ENCODE data around the gene IFIH1.

The IFIH1 gene

DNA sequence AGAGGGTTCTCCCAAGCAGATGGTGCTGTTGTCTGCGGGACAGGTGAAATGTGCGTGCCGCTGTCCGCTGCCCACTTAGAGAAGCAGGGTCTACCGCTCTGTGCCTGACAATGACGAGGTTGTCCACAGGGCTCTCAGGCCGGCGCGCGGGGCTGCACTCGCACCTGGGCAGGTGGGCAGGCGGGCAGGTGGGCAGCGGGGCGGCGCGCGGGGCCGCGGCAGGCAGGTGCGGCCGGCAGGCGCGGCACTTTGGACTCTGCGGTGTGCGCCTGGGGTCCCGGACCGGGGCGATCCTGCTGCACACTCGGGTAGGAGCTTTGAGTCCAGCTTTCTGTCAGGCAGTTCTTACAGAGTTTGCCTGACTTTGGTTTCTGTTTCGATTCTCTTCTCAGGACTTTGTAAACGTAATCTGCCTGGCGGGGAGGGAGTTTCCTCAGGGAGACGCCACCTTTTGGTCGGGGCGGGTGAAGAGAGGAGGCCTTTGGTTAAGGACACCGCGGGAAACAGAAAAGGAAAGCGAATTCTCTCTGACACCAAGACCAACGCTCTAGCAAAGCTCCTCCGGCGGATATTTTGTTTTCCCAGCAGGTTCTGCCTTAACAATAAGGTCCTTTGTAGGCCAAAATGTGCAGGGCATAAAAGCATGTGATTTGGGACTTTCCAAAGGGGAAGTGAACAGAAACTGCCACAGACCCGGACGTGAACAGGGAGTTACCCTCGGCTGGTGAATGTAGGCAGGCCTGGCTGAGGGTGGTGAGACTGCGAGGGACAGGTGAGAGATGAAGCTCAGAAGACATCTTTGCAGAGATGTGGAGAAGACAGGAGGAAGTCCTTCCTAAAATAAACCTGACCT is at the start of gene IFIH1:
Gene IFIH1 (minus strand): TSS at position 357 of the 853 bp plus-strand sequence. CDS start 377 bp downstream, outside the sequence.
- DNase-seq, result peak; percentile 46 to 70

DNA sequence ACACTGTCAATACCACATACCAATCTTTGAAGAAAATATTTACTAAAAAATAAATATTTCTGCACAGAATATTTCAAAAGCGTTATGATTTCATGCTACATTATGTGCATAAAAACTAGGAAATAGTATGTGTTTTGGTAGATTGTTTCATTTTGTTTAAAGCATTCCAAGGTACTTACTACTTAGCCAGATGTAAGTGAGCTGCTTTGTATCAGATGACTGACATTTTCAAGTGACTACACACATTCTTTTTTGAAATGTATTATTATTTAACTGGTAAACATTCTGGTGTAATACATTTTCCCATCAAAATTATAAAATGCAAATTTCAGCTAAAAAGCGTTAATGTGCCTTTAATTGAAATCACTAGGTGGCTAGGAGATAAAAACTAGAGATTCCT is 46.9 kb upstream of the IFIH1 start:
- no peak for DNase-seq

DNA sequence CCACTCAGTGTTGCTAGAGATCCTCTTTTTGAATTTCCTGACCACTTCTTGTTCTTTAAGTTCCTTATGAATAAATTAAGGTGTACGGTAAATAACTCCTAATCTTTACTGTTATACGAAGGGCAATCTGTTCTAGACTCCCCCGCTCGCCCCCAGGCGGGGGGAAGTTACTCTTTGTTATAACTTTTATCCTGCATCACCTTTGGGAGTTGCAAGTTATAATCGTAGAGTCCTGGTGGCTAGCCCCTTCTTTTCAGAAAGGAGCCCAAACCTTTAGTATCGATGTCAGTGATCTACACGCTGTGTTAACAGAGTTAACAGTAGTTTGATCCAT is 26.1 kb upstream of the IFIH1 start:
- DNase-seq, result no peak

DNA sequence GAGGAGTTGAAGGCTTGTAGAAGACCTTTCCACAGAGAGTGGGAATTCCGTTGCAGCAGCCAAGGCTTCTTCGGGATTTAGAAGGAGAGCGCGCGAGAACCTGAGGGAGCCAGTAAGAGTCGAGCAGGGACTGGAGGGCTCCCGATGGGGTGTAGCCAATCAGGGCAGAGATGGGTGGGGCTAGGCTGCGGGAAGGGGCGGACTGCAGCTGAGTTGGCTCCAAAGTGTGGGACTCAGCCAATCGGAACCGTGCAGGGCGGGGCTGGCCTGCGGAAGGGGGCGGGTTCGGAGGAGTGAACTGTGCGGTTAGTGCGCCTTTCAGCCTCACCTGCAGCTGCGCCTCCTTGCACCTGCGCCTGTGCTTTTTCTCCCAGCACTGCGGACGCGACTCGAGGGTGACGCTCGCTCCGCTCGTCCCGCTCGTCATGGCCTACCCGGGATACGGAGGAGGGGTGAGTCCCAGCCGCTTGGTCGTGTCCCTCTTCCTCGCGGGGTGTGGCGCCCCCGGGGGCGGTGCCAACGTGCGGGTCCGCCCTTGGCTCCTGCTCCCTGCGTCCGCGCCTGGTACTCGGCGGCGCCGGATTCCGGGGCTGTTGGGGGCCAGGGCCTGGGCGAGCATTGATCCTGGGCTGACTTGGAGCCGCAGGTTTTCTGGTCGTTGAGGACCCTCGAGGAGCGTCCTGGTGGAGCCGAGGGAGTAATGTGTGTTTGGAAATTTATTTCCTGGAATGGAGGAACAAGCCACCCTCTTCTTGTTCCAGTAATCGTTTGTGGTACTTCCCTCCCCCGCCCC is 25.5 kb upstream of the IFIH1 start, which contains the start of gene GCA:
Gene GCA (plus strand): TSS at position 309 of the 793 bp plus-strand sequence. CDS start 117 bp downstream, at position 426.
- peak; percentile 80 to 82 for DNase-seq

DNA sequence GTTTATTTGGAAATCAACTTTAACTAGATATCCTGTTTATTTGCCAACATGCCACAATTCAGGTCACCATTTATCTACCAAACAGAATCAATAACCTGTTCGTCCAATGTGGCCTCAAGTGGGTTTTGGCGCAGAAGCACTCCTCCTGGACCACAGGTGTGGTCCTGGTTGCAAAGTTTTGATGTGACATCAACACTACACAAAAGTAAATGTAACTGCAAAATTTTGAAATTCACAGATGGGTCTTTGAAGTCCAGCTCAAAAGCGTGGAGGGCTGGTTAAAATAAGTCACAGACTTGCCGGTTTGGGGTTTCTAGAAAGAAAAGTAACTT is 25.0 kb upstream of the IFIH1 start:
- no peak for DNase-seq

DNA sequence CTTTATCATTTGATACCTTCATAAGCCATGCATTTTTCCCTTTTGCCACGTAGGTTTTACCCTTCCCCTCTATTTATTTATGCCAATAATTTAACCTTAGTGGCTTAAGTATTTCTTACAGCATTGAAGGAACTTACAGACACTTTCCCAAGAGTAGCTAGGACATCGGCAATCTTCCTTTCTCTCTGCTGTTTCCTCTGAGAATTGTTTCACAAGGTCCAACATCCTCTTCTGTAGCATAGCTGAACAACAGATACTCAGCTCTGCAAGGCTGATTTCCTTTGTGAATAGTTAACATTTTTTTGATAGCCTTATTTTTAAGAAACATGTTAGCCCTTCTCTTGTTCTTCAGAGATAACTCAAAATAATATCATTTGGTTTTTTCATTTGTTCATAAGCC is 24.4 kb upstream of the IFIH1 start:
- DNase-seq, result no peak

DNA sequence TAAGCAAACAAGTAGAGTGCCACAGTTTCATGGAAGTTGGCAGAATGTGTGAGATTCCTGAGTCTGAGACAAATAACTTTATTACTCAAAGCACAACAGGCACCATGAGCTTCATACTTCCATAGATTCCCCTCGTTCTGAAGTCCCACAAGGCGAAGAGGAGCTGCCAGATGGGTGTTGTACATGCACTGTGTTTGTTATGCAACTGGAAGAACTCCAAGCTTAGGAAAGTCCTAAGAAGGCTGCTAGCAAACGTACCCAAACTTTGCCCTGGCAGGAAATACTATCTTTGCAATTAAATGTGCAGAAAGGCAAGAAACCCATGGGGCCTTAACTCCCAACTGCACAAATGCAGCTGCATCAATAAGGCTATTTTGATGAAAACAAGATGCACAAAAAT is 23.8 kb upstream of the IFIH1 start:
- DNase-seq, result no peak

DNA sequence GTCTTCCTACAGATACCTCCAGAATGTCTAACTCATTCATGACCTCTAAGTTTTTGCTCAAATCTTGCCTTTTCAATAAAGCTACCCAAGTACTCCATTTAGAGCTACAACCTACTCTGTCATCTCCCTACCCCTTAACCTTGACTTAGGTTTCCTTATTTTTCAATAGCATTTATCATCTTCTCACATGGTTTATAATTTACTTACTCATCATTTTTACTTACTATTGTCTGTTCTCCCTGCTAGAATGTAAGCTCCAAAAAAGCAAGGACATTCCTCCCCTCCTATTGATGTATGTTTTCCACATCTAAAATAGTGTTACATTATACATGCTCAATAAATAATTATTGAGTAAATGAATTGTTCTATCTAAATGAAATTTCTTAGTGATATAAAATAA is 22.3 kb upstream of the IFIH1 start:
- no peak for DNase-seq

DNA sequence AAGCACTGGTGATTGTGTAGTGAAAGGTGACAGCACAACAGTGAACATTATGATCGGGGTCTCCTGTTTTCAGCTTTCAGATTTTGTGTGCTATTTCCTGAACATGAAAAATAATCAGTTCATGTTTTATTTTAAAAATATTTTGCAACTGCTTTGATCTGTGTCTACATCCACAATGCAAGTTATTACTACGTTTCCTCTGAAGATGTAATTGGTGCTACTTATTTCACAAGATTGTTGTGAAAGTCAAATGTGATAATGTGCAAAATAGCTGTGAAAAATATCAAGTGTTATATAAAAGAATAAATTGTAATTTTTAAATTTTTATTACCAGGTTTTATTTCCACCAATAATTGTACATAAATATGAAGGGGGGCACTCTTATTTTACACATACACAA is 19.4 kb upstream of the IFIH1 start:
- no peak for DNase-seq

DNA sequence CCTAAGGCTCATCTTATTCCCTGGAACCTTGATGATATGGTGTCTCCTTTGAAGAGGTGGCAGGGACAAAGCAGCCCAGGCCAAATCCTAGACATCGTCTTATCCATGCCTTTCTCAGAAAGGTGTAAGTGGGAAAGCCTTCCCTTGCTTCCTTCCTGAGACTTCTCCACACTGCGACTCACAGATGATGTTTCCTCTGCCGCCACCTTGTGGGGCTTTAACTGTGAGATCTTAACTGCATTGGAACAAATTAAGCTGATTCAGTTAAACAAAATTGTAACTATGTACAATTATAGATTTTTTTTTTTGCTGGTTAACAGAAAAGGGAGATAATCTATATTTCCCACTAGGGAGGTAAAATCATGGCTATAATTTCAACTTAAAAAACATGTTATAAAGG is 15.5 kb upstream of the IFIH1 start:
- DNase-seq, result no peak

DNA sequence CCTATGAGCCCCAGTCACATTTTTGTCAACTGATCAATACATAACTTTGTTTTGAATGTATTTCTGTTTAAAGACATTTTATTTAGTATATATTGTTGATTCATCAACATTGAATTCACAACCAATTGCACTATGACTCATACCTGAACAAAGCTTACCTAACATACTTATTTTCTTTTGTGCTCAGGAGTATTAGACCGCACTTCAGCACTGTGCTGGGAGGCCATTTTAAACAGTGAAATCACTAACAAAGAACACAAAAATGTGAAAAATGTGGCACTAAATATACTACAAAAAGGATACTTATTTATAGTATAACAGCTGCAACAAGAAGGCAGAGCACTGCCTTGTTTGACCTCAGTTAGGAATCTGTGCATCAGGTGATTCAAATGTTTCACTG is 12.4 kb upstream of the IFIH1 start:
- DNase-seq, result no peak

DNA sequence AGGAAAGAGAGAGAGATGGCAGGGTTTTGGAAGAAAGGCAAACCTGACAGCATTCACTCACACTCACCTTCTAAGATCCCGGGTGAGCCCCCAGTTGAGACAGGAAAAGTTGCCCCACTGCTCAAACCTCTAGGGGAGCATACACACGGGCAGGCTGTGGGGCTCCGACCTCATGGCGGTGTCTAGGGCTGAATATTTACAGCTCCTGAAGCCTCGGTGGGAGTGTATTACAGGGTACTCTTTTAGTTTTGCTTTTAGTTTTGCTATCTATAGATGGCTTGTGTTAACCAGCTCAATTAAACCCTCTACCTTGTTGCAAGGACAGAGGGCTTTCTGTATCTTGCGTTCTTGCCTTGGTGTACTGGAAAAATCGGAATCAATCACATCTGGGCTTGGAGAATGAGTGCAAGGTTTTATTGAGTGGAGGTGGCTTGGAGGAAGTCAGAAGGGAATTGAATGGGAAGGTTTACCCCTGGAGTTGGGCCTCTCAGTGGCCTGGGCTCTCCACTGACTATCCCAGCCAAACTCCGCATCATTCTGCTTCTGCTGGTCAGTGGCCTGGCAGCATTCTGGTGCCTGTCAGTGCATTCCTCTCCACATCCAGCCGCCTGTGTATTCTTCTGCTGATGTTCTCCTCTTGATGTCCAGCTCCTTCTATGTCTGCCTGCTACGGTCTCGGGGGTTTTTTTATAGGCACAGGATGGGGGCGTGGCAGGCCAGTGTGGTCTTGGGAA is 10.1 kb upstream of the IFIH1 start:
- no peak for DNase-seq

DNA sequence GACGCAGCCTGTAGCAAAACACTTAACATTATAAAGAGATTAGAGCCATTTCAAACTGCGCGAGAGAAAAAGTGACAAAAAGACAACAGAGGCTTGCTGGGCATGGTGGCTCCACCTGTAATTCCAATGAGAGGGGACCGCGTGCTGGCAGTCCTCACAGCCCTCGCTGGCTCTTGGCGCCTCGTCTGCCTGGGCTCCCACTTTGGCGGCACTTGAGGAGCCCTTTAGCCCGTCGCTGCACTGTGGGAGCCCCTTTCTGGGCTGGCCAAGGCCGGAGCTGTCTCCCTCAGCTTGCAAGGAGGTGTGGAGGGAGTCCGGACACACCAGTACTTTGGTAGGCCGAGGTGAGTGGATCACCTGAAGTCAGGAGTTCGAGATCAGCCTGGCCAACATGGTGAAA is 9.3 kb upstream of the IFIH1 start:
- DNase-seq, result no peak

DNA sequence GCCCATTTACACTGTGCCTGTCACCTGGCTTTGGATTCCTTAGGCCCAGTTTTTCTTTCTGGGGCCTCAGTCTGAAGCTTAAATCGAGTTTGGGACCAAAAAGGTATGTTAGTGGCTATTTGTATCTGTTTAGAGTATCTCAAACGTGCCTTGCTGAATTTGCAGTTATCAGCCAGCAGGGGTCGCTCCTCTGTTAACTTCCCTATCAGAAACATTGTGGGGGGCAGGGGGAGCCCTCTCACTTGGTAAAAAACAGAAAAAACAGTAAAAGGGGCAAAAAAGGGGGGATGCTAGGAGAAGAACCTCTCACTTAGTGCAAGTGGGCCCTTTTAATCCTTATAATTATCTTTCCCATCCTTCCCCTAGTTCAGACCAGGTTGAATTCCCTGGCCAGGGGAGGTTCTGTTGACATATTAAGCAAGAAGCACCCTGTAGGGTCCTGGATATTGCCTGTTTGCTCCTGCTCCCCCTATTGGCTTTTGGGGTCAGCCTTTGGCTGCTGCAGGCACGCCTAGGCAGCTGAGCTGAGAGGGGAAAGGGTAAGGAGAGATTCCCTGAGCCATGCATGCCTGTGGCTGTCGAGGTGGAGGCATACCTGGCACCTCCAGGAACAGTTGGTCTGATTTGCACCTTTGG is 8.8 kb upstream of the IFIH1 start:
- DNase-seq, result no peak

DNA sequence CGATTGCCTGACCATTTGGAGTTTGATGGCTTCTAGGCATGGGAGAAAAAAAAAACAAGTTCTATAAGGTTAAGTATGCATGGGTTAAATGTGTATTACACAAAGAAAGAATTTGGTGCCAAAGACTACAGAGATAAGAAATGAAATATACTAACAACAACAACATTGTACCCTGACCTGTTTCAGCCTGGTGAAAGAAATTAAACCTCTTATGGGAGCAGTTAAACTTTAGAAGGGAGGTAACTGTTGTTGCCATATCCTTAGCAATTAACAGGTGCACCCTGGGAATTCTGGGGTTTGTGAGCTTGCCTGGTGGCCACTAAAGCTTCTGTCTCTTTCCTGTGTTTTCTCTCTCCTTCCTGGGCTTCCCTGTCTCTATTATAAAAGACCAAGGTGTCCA is 6.5 kb upstream of the IFIH1 start:
- no peak for DNase-seq

DNA sequence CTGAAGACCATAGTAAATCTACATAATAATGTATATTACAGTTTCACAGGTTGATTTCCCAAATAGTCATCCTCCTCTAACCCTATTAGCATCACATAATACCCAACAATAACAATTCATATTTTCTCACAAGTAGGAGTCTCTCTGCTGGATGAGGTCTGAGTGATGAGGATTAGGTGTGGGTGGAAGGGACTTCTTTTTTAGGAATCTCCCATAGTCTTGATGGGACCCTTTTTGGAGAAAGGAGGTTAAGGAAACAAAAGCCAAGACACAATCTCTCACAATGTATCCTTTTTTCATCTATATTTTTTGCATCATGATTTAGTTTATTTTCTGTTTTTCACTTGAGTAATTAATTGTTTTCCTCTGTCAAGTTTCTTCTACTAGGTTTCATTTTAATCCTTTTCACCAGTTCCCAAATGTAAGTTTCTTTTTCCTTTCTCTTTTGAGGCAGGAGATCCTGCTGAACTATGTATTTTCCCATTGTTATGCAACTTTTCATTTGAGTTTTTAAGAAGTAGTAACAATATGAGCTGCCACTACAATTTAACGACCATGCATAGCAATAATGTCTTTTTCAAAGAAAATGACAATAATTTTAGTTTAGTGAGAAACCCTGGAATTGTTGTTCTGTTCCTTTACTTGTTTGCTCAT is 2.5 kb upstream of the IFIH1 start:
- no peak for DNase-seq

DNA sequence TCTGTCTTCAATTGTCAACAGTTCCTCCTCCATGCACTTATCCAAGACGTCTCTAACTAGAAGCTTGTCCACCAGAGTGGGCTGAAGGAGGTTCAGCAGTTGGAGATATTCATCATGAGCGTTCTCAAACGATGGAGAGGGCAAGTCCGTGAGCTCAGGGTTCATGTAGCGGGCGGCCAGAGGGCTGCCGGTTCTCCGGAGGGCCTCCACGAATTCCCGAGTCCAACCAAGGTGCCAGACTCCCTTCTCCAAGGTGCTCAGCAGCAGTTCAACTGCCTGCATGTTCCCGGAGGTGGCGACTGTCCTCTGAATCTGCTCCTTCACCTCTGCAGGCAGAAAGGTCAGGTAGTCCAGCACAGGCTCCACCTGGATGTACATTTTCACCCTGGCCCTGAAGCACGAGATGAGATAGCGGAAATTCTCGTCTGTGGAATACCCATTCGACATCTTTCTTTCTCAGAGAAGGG is 590 bp downstream of the IFIH1 start:
- peak in 1 of 2 experiments; percentile 29 for DNase-seq

DNA sequence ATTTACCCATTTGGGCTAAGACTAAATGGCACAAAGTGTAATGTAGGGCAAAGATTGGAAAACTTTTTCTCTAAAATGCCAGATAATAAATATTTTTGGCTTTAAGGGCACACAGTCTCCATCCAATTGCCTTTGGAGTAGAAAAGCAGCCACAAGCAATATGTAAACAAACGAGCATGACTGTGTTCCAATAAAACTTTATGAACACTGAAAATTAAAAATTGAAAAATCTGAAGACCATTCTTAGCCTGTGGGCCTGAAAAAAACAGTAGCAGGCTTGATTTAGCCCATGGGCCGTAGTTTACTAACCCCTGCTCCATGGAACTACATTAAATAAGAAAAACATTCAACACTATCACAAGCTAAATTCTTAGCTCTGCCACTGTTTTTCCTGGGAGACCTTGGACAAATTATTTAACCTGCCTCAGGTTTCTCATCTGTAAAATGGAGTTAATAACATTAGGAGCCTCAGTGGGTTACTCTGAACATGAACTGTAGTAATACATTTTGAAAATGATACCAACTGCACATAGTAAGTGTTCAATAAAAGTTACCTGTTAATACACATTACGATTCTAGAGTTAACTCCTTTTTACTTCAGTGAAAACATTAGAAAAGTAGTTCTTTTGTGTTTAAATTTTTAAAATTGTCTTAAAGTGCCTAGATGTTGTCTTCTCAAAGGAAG is 1.3 kb downstream of the IFIH1 start:
- no peak for DNase-seq

DNA sequence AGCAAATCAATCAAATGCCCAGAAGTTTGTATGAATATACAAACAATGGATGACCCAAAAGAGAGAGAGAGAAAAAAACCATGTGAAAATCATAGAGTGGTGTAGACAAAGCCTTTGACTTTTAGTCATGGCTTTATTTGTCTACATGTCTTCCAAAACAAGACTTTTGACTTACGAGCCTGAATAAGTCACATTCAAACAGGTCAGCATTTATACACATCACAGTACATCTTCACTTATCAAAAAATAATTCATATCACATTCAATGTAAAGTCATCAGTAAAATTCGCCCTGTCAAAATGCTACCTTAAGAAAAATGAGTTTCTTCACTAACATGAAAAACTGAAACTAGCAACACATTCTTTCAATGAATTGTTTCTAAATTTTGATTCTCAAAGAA is 1.9 kb downstream of the IFIH1 start:
- no peak for DNase-seq

DNA sequence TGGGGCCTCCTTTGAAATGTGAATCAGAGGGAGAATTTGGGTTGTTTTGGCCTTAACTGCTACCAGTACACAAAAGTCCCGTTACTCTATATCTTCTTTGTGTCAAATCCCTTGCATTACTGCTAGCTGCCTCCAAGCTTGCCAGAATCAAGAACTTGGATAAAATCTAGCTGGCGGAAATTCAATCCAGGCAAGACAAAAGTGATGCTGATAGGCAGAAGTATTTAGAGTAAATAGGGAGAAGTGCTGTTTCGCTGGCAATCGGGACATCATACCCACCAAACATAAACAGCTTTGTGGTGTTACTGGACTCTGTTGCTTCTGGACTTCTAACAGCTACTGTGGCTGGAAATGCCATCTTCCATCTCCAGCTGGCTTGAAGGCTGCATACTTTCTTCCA is 2.5 kb downstream of the IFIH1 start:
- DNase-seq, result no peak

DNA sequence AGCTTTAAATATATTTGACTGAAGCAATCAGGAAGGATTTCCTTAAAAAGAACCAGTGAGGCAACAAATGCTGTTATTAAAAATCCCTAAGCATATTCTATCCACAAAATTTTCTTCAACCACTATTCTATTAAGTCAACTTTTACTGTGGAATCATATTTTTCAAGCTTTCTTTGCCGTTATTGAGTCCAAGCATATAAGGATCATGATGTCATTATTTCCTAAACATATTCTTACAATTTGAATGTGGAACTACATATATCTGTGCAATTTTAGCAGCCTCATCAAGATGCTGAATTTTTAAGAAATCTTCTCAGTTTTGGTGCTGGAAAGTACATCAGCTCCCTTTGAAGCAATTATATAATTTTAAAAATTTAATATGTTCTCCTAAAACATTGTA is 5.6 kb downstream of the IFIH1 start:
- no peak for DNase-seq
